ENCODE measurements around the gene COPS2. TPM values are rescaled to one million over a fixed set of nuclear protein-coding genes. Genes with fewer than 3 reads are reported as not detected.

The COPS2 gene
- total and polyA plus RNA-seq, 2 experiments from 2014 or later = 37.4 to 97.9 TPM

DNA sequence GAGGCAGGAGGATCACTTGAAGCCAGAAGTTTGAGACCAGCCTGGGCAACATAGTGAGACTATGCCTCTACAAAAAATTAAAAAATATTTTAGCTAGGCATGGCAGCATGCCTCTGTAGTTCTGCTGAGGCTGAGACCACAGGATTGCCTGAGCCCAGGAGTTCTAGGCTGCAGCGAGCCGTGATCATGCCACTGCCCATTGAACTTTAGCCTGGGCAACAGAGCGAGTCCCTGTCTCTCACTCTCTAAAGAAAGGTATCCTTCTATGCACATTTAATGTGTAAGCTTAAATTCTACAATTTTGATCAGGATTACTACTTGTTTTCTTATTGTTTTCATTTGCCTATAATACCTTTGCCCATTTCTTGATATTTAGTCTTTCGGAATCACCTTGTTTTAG lies 41.5 kb upstream of the COPS2 start:
- 97% methylated on average over 4 of the region's 4 CpGs for WGBS (ENCODE audit: low lambda C conversion rate, missing lambda C conversion rate)
- H2AFZ ChIP-seq = no peak overlapping the region
- H3K4me3 ChIP-seq = no peak overlapping the region
- H3K9me3 ChIP-seq (ENCODE audit: low read depth) = no peaks in the 10 kb centered on the region
- no peaks in the 10 kb centered on the region for H4K20me1 ChIP-seq (ENCODE audit: insufficient read depth, poor library complexity, severe bottlenecking)
- no peaks in the 10 kb centered on the region for H3K9me2 ChIP-seq (replicated peaks; ENCODE audit: insufficient read depth)
- no peaks in the 10 kb centered on the region for H3K27me3 ChIP-seq
- no peak overlapping the region for H3K4me2 ChIP-seq
- H3K27ac ChIP-seq = no peak overlapping the region
- no peak for DNase-seq (ENCODE audit: low spot score)
- no peaks in the 10 kb centered on the region for H3K36me3 ChIP-seq (replicated peaks; ENCODE audit: insufficient read depth, low read depth)
- TF ChIP-seq, protein P1, sequence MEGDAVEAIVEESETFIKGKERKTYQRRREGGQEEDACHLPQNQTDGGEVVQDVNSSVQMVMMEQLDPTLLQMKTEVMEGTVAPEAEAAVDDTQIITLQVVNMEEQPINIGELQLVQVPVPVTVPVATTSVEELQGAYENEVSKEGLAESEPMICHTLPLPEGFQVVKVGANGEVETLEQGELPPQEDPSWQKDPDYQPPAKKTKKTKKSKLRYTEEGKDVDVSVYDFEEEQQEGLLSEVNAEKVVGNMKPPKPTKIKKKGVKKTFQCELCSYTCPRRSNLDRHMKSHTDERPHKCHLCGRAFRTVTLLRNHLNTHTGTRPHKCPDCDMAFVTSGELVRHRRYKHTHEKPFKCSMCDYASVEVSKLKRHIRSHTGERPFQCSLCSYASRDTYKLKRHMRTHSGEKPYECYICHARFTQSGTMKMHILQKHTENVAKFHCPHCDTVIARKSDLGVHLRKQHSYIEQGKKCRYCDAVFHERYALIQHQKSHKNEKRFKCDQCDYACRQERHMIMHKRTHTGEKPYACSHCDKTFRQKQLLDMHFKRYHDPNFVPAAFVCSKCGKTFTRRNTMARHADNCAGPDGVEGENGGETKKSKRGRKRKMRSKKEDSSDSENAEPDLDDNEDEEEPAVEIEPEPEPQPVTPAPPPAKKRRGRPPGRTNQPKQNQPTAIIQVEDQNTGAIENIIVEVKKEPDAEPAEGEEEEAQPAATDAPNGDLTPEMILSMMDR (IDR thresholded peaks at IDR 0.05; ENCODE audit: poor library complexity) = no peak
- TF ChIP-seq EZH2 (IDR thresholded peaks at IDR 0.05; ENCODE audit: borderline replicate concordance) = no peak
- peaks cover 8% of the 10 kb centered on the region for H3K4me1 ChIP-seq (ENCODE audit: insufficient read depth)
- H3K79me2 ChIP-seq = peaks cover 42% of the 10 kb centered on the region

DNA sequence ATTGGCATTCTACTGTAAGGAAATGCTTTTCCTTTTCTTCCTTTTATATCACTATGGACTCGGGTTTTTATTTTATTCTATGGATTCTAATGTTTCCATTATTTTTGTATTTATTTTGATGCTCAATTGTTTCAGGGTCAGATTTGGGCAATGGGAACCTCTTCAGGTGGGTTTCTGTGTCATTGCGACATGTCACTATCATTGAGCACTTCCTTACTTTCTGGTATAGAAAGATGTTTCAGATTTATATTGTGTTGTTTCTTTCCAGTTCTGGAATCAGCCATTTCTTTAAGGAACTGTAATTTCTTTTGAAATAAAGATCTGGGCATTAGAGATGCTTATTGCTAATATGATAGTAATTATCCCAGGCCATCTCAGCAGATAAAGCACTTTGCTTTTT lies 36.5 kb upstream of the COPS2 start:
- no peak overlapping the region for H2AFZ ChIP-seq
- DNase-seq (ENCODE audit: low spot score) = no peak
- no peak overlapping the region for H3K27ac ChIP-seq
- peaks cover 55% of the 10 kb centered on the region for H3K79me2 ChIP-seq
- no peak for TF ChIP-seq EZH2 (IDR thresholded peaks at IDR 0.05; ENCODE audit: borderline replicate concordance)
- TF ChIP-seq, protein P1 (IDR thresholded peaks at IDR 0.05; ENCODE audit: poor library complexity) = no peak
- TF ChIP-seq EZH2phosphoT487 (IDR thresholded peaks at IDR 0.05; ENCODE audit: low read depth, severe bottlenecking, unreplicated experiment) = no peak
- H3K9me3 ChIP-seq (ENCODE audit: low read depth) = no peaks in the 10 kb centered on the region
- no peak overlapping the region for H3K4me2 ChIP-seq
- peaks cover 8% of the 10 kb centered on the region for H3K4me1 ChIP-seq (ENCODE audit: insufficient read depth)
- H3K4me3 ChIP-seq = no peak overlapping the region
- no peaks in the 10 kb centered on the region for H3K9me2 ChIP-seq (replicated peaks; ENCODE audit: insufficient read depth)
- WGBS (ENCODE audit: low lambda C conversion rate, missing lambda C conversion rate) = 96% methylated on average over 2 of the region's 2 CpGs
- H3K27me3 ChIP-seq = no peaks in the 10 kb centered on the region
- H3K36me3 ChIP-seq (replicated peaks; ENCODE audit: insufficient read depth, low read depth) = no peaks in the 10 kb centered on the region
- H4K20me1 ChIP-seq (ENCODE audit: insufficient read depth, poor library complexity, severe bottlenecking) = no peaks in the 10 kb centered on the region

GRCh38 chr15:49190586-49190985 lies 35.2 kb upstream of the COPS2 start:
- TF ChIP-seq, protein P1 (IDR thresholded peaks at IDR 0.05; ENCODE audit: poor library complexity) = no peak
- TF ChIP-seq EZH2phosphoT487 (IDR thresholded peaks at IDR 0.05; ENCODE audit: low read depth, severe bottlenecking, unreplicated experiment) (no peak), EZH2 (IDR thresholded peaks at IDR 0.05; ENCODE audit: borderline replicate concordance) (no peak)
- Histone ChIP-seq H4K20me1 (ENCODE audit: insufficient read depth, poor library complexity, severe bottlenecking) (no peaks in the 10 kb centered on the region), H3K79me2 (peaks cover 51% of the 10 kb centered on the region)

GRCh38 chr15:49189631-49190030 lies 34.2 kb upstream of the COPS2 start:
- Histone ChIP-seq H3K79me2 (peaks cover 51% of the 10 kb centered on the region), H3K4me3 (no peak overlapping the region), H3K9me3 (ENCODE audit: low read depth) (no peaks in the 10 kb centered on the region), H3K27me3 (no peaks in the 10 kb centered on the region), H3K4me2 (no peak overlapping the region), H3K27ac (no peak overlapping the region), H3K36me3 (replicated peaks; ENCODE audit: insufficient read depth, low read depth) (no peaks in the 10 kb centered on the region), H2AFZ (no peak overlapping the region), H3K9me2 (replicated peaks; ENCODE audit: insufficient read depth) (no peaks in the 10 kb centered on the region), H4K20me1 (ENCODE audit: insufficient read depth, poor library complexity, severe bottlenecking) (no peaks in the 10 kb centered on the region), H3K4me1 (ENCODE audit: insufficient read depth) (no peaks in the 10 kb centered on the region)
- TF ChIP-seq EZH2phosphoT487 (IDR thresholded peaks at IDR 0.05; ENCODE audit: low read depth, severe bottlenecking, unreplicated experiment) (no peak), EZH2 (IDR thresholded peaks at IDR 0.05; ENCODE audit: borderline replicate concordance) (no peak)
- TF ChIP-seq, protein P1 (IDR thresholded peaks at IDR 0.05; ENCODE audit: poor library complexity) = no peak
- no peak for DNase-seq (ENCODE audit: low spot score)
- 94% methylated on average over 2 of the region's 2 CpGs for WGBS (ENCODE audit: low lambda C conversion rate, missing lambda C conversion rate)

More at GRCh38 chr15:49190586-49190985, 35.2 kb upstream of the COPS2 start:
- Histone ChIP-seq H3K27ac (no peak overlapping the region), H3K4me3 (no peak overlapping the region), H3K9me2 (replicated peaks; ENCODE audit: insufficient read depth) (no peaks in the 10 kb centered on the region), H3K27me3 (no peaks in the 10 kb centered on the region), H3K36me3 (replicated peaks; ENCODE audit: insufficient read depth, low read depth) (no peaks in the 10 kb centered on the region), H3K4me2 (no peak overlapping the region), H3K4me1 (ENCODE audit: insufficient read depth) (peaks cover 1% of the 10 kb centered on the region), H2AFZ (no peak overlapping the region), H3K9me3 (ENCODE audit: low read depth) (no peaks in the 10 kb centered on the region)
- WGBS (ENCODE audit: low lambda C conversion rate, missing lambda C conversion rate) = 95% methylated on average over 2 of the region's 2 CpGs
- no peak for DNase-seq (ENCODE audit: low spot score)
